GM12878 (cell line): Measurements from ENCODE around the gene GRM5. TPM values are rescaled to one million over a fixed set of nuclear protein-coding genes. Genes with fewer than 3 reads are reported as not detected.

Experiments used
- BCL11A ChIP-seq: IDR thresholded peaks from 2 replicates; pipeline ENCODE4 v1.6.1; 2011; ENCODE audit warnings: low read depth, low read length
- BMI1 ChIP-seq: fragments of 450-650 bp; IDR thresholded peaks from 2 replicates; pipeline ENCODE4 v1.6.1; 2016; ENCODE audit warnings: mild to moderate bottlenecking, moderate library complexity, borderline replicate concordance
- CBFB ChIP-seq: IDR thresholded peaks from 2 replicates; pipeline ENCODE4 v1.6.1; 2016; ENCODE audit warnings: antibody characterized with exemption, low read depth
- CBX3 ChIP-seq: fragments of 200-600 bp; sonication (generic); IDR thresholded peaks from 2 replicates; pipeline ENCODE4 v1.6.1; 2016; ENCODE audit warnings: low read depth, borderline replicate concordance
- CBX5 ChIP-seq: sonication (generic); IDR thresholded peaks from 2 replicates; pipeline ENCODE4 v1.6.1; 2016; ENCODE audit warnings: low read depth, moderate library complexity, mild to moderate bottlenecking, inconsistent platforms
- CHD2 ChIP-seq: IDR thresholded peaks from 2 replicates; pipeline ENCODE4 v1.6.1; 2011; ENCODE audit warnings: low read depth, low read length, improper control_type of control experiment, borderline replicate concordance
- CREB1 ChIP-seq: IDR thresholded peaks from 2 replicates; pipeline ENCODE4 v1.6.1; 2012; ENCODE audit warnings: low read depth, mild to moderate bottlenecking, inconsistent platforms
- DPF2 ChIP-seq: fragments of 450-650 bp; IDR thresholded peaks from 2 replicates; pipeline ENCODE4 v1.6.1; 2017; ENCODE audit warnings: mild to moderate bottlenecking
- EGR1 ChIP-seq, 2 experiments: IDR thresholded peaks; 1 replicate in 1 of 2; 2 replicates in 1 of 2; pipeline ENCODE4 v1.6.1; 2011 to 2012; ENCODE audit warnings: low read depth in 2 of 2, low read length in 2 of 2, borderline replicate concordance in 1 of 2, mild to moderate bottlenecking in 1 of 2, moderate library complexity in 1 of 2
- EP300 ChIP-seq, 2 experiments: fragments of 150-350 bp in 1 of 2; IDR thresholded peaks; 2 replicates each; pipeline ENCODE4 v1.6.1; 2011 to 2012; ENCODE audit warnings: low read depth in 2 of 2, low read length in 2 of 2, borderline replicate concordance in 1 of 2, improper control_type of control experiment in 1 of 2, inconsistent platforms in 1 of 2; ENCODE audit not compliant: control insufficient read depth in 1 of 2
- EZH2 ChIP-seq: IDR thresholded peaks from 2 replicates; pipeline ENCODE4 v1.6.1; 2012; ENCODE audit warnings: low read depth, mild to moderate bottlenecking, control low read depth, inconsistent platforms, low read length, borderline replicate concordance; ENCODE audit not compliant: control insufficient read depth
- HCFC1 ChIP-seq: fragments of 150-350 bp; IDR thresholded peaks from 2 replicates; pipeline ENCODE4 v1.6.1; 2014; ENCODE audit warnings: low read length
- HDAC2 ChIP-seq: fragments of 200-600 bp; sonication (generic); IDR thresholded peaks from 2 replicates; pipeline ENCODE4 v1.6.1; 2017
- KDM1A ChIP-seq: fragments of 200-600 bp; sonication (generic); IDR thresholded peaks from 2 replicates; pipeline ENCODE4 v1.6.1; 2016; ENCODE audit warnings: borderline replicate concordance
- MEF2A ChIP-seq: IDR thresholded peaks from 2 replicates; pipeline ENCODE4 v1.6.1; 2011; ENCODE audit warnings: low read depth, mild to moderate bottlenecking, low read length, moderate library complexity; ENCODE audit not compliant: insufficient read depth
- MTA2 ChIP-seq: fragments of 450-650 bp; IDR thresholded peaks from 2 replicates; pipeline ENCODE4 v1.6.1; 2016; ENCODE audit warnings: low read depth, mild to moderate bottlenecking, moderate library complexity
- NFIC ChIP-seq: IDR thresholded peaks from 2 replicates; pipeline ENCODE4 v1.6.1; 2012; ENCODE audit warnings: low read depth, mild to moderate bottlenecking, inconsistent platforms, low read length, moderate library complexity
- RBBP5 ChIP-seq: fragments of 200-600 bp; sonication (generic); conservative IDR thresholded peaks from 2 replicates; pipeline ENCODE4 v1.6.1; 2016
- RCOR1 ChIP-seq: conservative IDR thresholded peaks from 2 replicates; pipeline ENCODE4 v1.6.1; 2012; ENCODE audit warnings: low read depth, low read length, improper control_type of control experiment
- TCF7 ChIP-seq: IDR thresholded peaks from 2 replicates; pipeline ENCODE4 v1.6.1; 2014; ENCODE audit warnings: antibody characterized with exemption, borderline replicate concordance
- USF1 ChIP-seq: IDR thresholded peaks from 2 replicates; pipeline ENCODE4 v1.6.1; 2011; ENCODE audit warnings: borderline replicate concordance, low read depth, mild to moderate bottlenecking, moderate library complexity, mixed read lengths, low read length; ENCODE audit not compliant: insufficient read depth; ENCODE audit errors: extremely low read length
- ZBED1 ChIP-seq: IDR thresholded peaks from 2 replicates; pipeline ENCODE4 v1.6.1; 2016; ENCODE audit warnings: borderline replicate concordance
- ZNF217 ChIP-seq: fragments of 450-650 bp; IDR thresholded peaks from 2 replicates; pipeline ENCODE4 v1.6.1; 2017; ENCODE audit warnings: antibody characterized with exemption, mild to moderate bottlenecking
- ZNF24 ChIP-seq: fragments of 450-650 bp; IDR thresholded peaks from 2 replicates; pipeline ENCODE4 v1.6.1; 2017; ENCODE audit warnings: antibody characterized with exemption, mild to moderate bottlenecking
- ZNF274 ChIP-seq: IDR thresholded peaks from one replicate; pipeline ENCODE4 v1.8.0; 2011; ENCODE audit not compliant: insufficient read length, insufficient read depth
- ZNF622 ChIP-seq: fragments of 450-650 bp; IDR thresholded peaks from 2 replicates; pipeline ENCODE4 v1.6.1; 2017; ENCODE audit warnings: mild to moderate bottlenecking, inconsistent platforms
- ZSCAN29 ChIP-seq: fragments of 450-650 bp; IDR thresholded peaks from 2 replicates; pipeline ENCODE4 v1.6.1; 2017; ENCODE audit warnings: mild to moderate bottlenecking, moderate library complexity
- polyA plus RNA-seq, 11 experiments: library from polyadenylated mRNA; depleted of rRNA in 4 of 11; unstranded in 6 of 11; stranded (reverse) in 5 of 11; fragments of >200 nt; fragmentation: Nextera tagmentation in 4 of 11; fragmentation: Illumina TruSeq in 1 of 11; extraction: Ambion mirVana in 4 of 11; extraction: Trizol in 1 of 11; gene quantifications; 1 replicate in 1 of 11; 2 replicates in 10 of 11; pipeline versions ENCODE4 v1.2.1 to v1.2.3, GENCODE V29; 2011 to 2016; ENCODE audit warnings: inconsistent platforms in 2 of 11, missing spikeins in 2 of 11, low read depth in 1 of 11
- total RNA-seq, 4 experiments: library from RNA; depleted of rRNA in 3 of 4; stranded (reverse); fragments of >200 nt in 3 of 4; fragmentation: Illumina TruSeq in 1 of 4; extraction: Trizol in 1 of 4; gene quantifications; 2 replicates each; pipeline versions ENCODE4 v1.2.1 to v1.2.3, GENCODE V29; 2013 to 2021
- TF ChIP-seq, protein P1 (sequence below): fragments of 450-650 bp; IDR thresholded peaks from 2 replicates; pipeline ENCODE4 v1.6.1; 2017; ENCODE audit warnings: low read depth, mild to moderate bottlenecking, moderate library complexity
- TF ChIP-seq, protein P2 (sequence below): IDR thresholded peaks from 2 replicates; pipeline ENCODE4 v1.6.1; 2012; ENCODE audit warnings: low read depth, low read length, improper control_type of control experiment

Gene GRM5
- total and polyA plus RNA-seq, 10 of the 15 experiments (the other 5 are each of a cell fraction or from before 2014, with no cell fraction given), result not detected

- TF ChIP-seq, protein P1, sequence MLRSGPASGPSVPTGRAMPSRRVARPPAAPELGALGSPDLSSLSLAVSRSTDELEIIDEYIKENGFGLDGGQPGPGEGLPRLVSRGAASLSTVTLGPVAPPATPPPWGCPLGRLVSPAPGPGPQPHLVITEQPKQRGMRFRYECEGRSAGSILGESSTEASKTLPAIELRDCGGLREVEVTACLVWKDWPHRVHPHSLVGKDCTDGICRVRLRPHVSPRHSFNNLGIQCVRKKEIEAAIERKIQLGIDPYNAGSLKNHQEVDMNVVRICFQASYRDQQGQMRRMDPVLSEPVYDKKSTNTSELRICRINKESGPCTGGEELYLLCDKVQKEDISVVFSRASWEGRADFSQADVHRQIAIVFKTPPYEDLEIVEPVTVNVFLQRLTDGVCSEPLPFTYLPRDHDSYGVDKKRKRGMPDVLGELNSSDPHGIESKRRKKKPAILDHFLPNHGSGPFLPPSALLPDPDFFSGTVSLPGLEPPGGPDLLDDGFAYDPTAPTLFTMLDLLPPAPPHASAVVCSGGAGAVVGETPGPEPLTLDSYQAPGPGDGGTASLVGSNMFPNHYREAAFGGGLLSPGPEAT, result peak; percentile 62; the same call in 1 of the 2 replicates
- TF ChIP-seq MTA2 (peak; percentile 97), CBFB (no peak), ZNF24 (0 out of 2 replicates have a peak, but pooled peaks have one; percentile 52), HCFC1 (no peak), ZNF274 (no peak), EGR1 (IDR thresholded peaks at IDR 0.05; ENCODE audit: borderline replicate concordance in 1 of 2, low read depth in 2 of 2, low read length in 2 of 2) (no peak), ZBED1 (no peak), RBBP5 (no peak), NFIC (no peak), CREB1 (no peak), EZH2 (no peak), BMI1 (peak; percentile 50; the same call in 1 of the 2 replicates), CHD2 (no peak), KDM1A (no peak), USF1 (no peak), CBX3 (no peak), TCF7 (no peak), BCL11A (no peak), HDAC2 (no peak), ZNF622 (no peak), EP300 (IDR thresholded peaks at IDR 0.05; ENCODE audit: borderline replicate concordance in 1 of 2, control insufficient read depth in 1 of 2, low read depth in 2 of 2, low read length in 2 of 2) (peak in 1 of 2 experiments; percentile 22; a peak in 1 of 4 replicates), CBX5 (no peak), ZSCAN29 (no peak), MEF2A (no peak), ZNF217 (peak; percentile 65; the same call in 1 of the 2 replicates), DPF2 (peak; percentile 74; the same call in 1 of the 2 replicates), RCOR1 (no peak)
- TF ChIP-seq, protein P2, sequence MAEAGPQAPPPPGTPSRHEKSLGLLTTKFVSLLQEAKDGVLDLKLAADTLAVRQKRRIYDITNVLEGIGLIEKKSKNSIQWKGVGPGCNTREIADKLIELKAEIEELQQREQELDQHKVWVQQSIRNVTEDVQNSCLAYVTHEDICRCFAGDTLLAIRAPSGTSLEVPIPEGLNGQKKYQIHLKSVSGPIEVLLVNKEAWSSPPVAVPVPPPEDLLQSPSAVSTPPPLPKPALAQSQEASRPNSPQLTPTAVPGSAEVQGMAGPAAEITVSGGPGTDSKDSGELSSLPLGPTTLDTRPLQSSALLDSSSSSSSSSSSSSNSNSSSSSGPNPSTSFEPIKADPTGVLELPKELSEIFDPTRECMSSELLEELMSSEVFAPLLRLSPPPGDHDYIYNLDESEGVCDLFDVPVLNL, result no peak
These were observed 264.2 kb downstream of the GRM5 start (continued) for GRCh38 chr11:88801484-88802123.
